SU-DHL-6 (cell line): ENCODE data around the gene GOSR2.

Experiments
- H2AFZ ChIP-seq: fragments of 200-600 bp; sonication (generic); 2 replicates; pipeline ENCODE4 v1.6.1; 2014; ENCODE audit warnings: low read depth, mild to moderate bottlenecking, moderate library complexity, mixed read lengths, antibody characterized with exemption, low read length; ENCODE audit not compliant: severe bottlenecking
- H3F3A ChIP-seq: fragments of 200-600 bp; shearing (Covaris generic); 2 replicates; pipeline ENCODE4 v1.6.0; 2016; ENCODE audit warnings: antibody characterized with exemption, mild to moderate bottlenecking; ENCODE audit not compliant: insufficient read depth
- H3K27ac ChIP-seq: fragments of 200-600 bp; sonication (generic); 2 replicates; pipeline ENCODE4 v1.5.1; 2016; ENCODE audit warnings: low read depth, mild to moderate bottlenecking, low read length, moderate library complexity, mixed read lengths
- H3K27me3 ChIP-seq: fragments of 200-600 bp; sonication (generic), shearing (Covaris generic); 2 replicates; pipeline ENCODE4 v1.6.0; 2014; ENCODE audit warnings: mild to moderate bottlenecking, low read length
- H3K36me3 ChIP-seq: fragments of 200-600 bp; sonication (generic); 2 replicates; pipeline ENCODE4 v1.6.1; 2014; ENCODE audit warnings: mild to moderate bottlenecking, low read length, mixed read lengths
- H3K4me2 ChIP-seq: fragments of 300-600, 200-600 bp; shearing (Covaris generic), sonication (generic); 2 replicates; pipeline ENCODE4 v1.6.0; 2014; ENCODE audit warnings: low read length, low read depth, mild to moderate bottlenecking; ENCODE audit not compliant: poor library complexity, severe bottlenecking
- H3K4me3 ChIP-seq: fragments of 200-600 bp; sonication (generic); 2 replicates; pipeline ENCODE4 v1.5.1; 2014; ENCODE audit warnings: antibody characterized with exemption, low read length, mild to moderate bottlenecking, mixed read lengths; ENCODE audit not compliant: insufficient read depth, poor library complexity, severe bottlenecking
- H3K79me2 ChIP-seq: fragments of 200-600 bp; sonication (generic); 2 replicates; pipeline ENCODE4 v1.6.1; 2014; ENCODE audit warnings: mild to moderate bottlenecking, low read length, moderate library complexity; ENCODE audit not compliant: insufficient read depth
- H3K9ac ChIP-seq: fragments of 200-600 bp; sonication (generic); 2 replicates; pipeline ENCODE4 v1.7.0; 2014; ENCODE audit warnings: mild to moderate bottlenecking, low read length
- H3K9me2 ChIP-seq: fragments of 200-600 bp; sonication (generic); replicated peaks from 2 replicates; pipeline ENCODE4 v1.6.1; 2014; ENCODE audit warnings: low read length; ENCODE audit not compliant: insufficient read depth
- H3K9me3 ChIP-seq: fragments of 200-600 bp; sonication (generic); 2 replicates; pipeline ENCODE4 v1.6.1; 2014; ENCODE audit warnings: low read length, mixed read lengths; ENCODE audit not compliant: insufficient read depth
- H4K20me1 ChIP-seq: fragments of 200-600 bp; sonication (generic); 2 replicates; pipeline ENCODE4 v1.6.1; 2014; ENCODE audit warnings: low read depth, mild to moderate bottlenecking, antibody characterized with exemption, low read length, moderate library complexity, mixed read lengths
- CTCF ChIP-seq: fragments of 200-600 bp; sonication (generic); IDR thresholded peaks from one replicate; pipeline ENCODE4 v1.5.1; 2017; ENCODE audit warnings: antibody characterized with exemption, mild to moderate bottlenecking, low read length, moderate library complexity; ENCODE audit not compliant: insufficient read depth, poor library complexity, severe bottlenecking
- EZH2phosphoT487 ChIP-seq: fragments of 200-600 bp; sonication (generic), shearing (Covaris generic); conservative IDR thresholded peaks from 2 replicates; pipeline ENCODE4 v1.6.1; 2018; ENCODE audit warnings: mild to moderate bottlenecking, antibody characterized with exemption, low read length, moderate library complexity, mixed read lengths

The GOSR2 gene

GRCh38 chr17:46875849-46876352 is 47.1 kb upstream of the GOSR2 start:
- H3K79me2 ChIP-seq = no peaks in the 10 kb centered on the region
- no peak overlapping the region for H3K9ac ChIP-seq
- H3K27me3 ChIP-seq = no peaks in the 10 kb centered on the region
- no peaks in the 10 kb centered on the region for H3K9me3 ChIP-seq
- no peaks in the 10 kb centered on the region for H3K36me3 ChIP-seq
- H3K27ac ChIP-seq = no peak overlapping the region
- no peaks in the 10 kb centered on the region for H4K20me1 ChIP-seq
- no peak overlapping the region for H3K4me3 ChIP-seq
- no peaks in the 10 kb centered on the region for H3F3A ChIP-seq
- TF ChIP-seq CTCF = no peak
- no peak for TF ChIP-seq EZH2phosphoT487
- no peak overlapping the region for H3K4me2 ChIP-seq
- H3K9me2 ChIP-seq = no peaks in the 10 kb centered on the region
- no peak overlapping the region for H2AFZ ChIP-seq

GRCh38 chr17:46876353-46876887 is 46.5 kb upstream of the GOSR2 start:
- Histone ChIP-seq H3K9me3 (no peaks in the 10 kb centered on the region), H3K9ac (no peak overlapping the region), H3K4me2 (no peak overlapping the region), H3K4me3 (no peak overlapping the region), H3K27me3 (no peaks in the 10 kb centered on the region), H3K9me2 (no peaks in the 10 kb centered on the region), H3F3A (no peaks in the 10 kb centered on the region), H3K36me3 (no peaks in the 10 kb centered on the region), H3K27ac (no peak overlapping the region), H2AFZ (no peak overlapping the region), H3K79me2 (no peaks in the 10 kb centered on the region), H4K20me1 (no peaks in the 10 kb centered on the region)
- TF ChIP-seq EZH2phosphoT487 = no peak
- peak; percentile 30 for TF ChIP-seq CTCF

GRCh38 chr17:46876926-46877325 is 46.0 kb upstream of the GOSR2 start:
- no peak overlapping the region for H3K27ac ChIP-seq
- no peaks in the 10 kb centered on the region for H3K9me2 ChIP-seq
- H3K9ac ChIP-seq = no peak overlapping the region
- TF ChIP-seq EZH2phosphoT487 (no peak), CTCF (no peak)
- no peaks in the 10 kb centered on the region for H3F3A ChIP-seq
- no peak overlapping the region for H3K4me3 ChIP-seq
- H4K20me1 ChIP-seq = no peaks in the 10 kb centered on the region
- H3K79me2 ChIP-seq = no peaks in the 10 kb centered on the region
- H3K36me3 ChIP-seq = no peaks in the 10 kb centered on the region
- no peak overlapping the region for H2AFZ ChIP-seq
- no peak overlapping the region for H3K4me2 ChIP-seq
- no peaks in the 10 kb centered on the region for H3K9me3 ChIP-seq
- no peaks in the 10 kb centered on the region for H3K27me3 ChIP-seq
